SU-DHL-6 (cell line): ENCODE data around the gene NUDT8.

Experiments used
- H2AFZ ChIP-seq: fragments of 200-600 bp; sonication (generic); 2 replicates; pipeline ENCODE4 v1.6.1; 2014; ENCODE audit warnings: low read depth, mild to moderate bottlenecking, moderate library complexity, mixed read lengths, antibody characterized with exemption, low read length; ENCODE audit not compliant: severe bottlenecking
- H3F3A ChIP-seq: fragments of 200-600 bp; shearing (Covaris generic); 2 replicates; pipeline ENCODE4 v1.6.0; 2016; ENCODE audit warnings: antibody characterized with exemption, mild to moderate bottlenecking; ENCODE audit not compliant: insufficient read depth
- H3K27ac ChIP-seq: fragments of 200-600 bp; sonication (generic); 2 replicates; pipeline ENCODE4 v1.5.1; 2016; ENCODE audit warnings: low read depth, mild to moderate bottlenecking, low read length, moderate library complexity, mixed read lengths
- H3K27me3 ChIP-seq: fragments of 200-600 bp; sonication (generic), shearing (Covaris generic); 2 replicates; pipeline ENCODE4 v1.6.0; 2014; ENCODE audit warnings: mild to moderate bottlenecking, low read length
- H3K36me3 ChIP-seq: fragments of 200-600 bp; sonication (generic); 2 replicates; pipeline ENCODE4 v1.6.1; 2014; ENCODE audit warnings: mild to moderate bottlenecking, low read length, mixed read lengths
- H3K4me2 ChIP-seq: fragments of 300-600, 200-600 bp; shearing (Covaris generic), sonication (generic); 2 replicates; pipeline ENCODE4 v1.6.0; 2014; ENCODE audit warnings: low read length, low read depth, mild to moderate bottlenecking; ENCODE audit not compliant: poor library complexity, severe bottlenecking
- H3K4me3 ChIP-seq: fragments of 200-600 bp; sonication (generic); 2 replicates; pipeline ENCODE4 v1.5.1; 2014; ENCODE audit warnings: antibody characterized with exemption, low read length, mild to moderate bottlenecking, mixed read lengths; ENCODE audit not compliant: insufficient read depth, poor library complexity, severe bottlenecking
- H3K79me2 ChIP-seq: fragments of 200-600 bp; sonication (generic); 2 replicates; pipeline ENCODE4 v1.6.1; 2014; ENCODE audit warnings: mild to moderate bottlenecking, low read length, moderate library complexity; ENCODE audit not compliant: insufficient read depth
- H3K9ac ChIP-seq: fragments of 200-600 bp; sonication (generic); 2 replicates; pipeline ENCODE4 v1.7.0; 2014; ENCODE audit warnings: mild to moderate bottlenecking, low read length
- H3K9me2 ChIP-seq: fragments of 200-600 bp; sonication (generic); replicated peaks from 2 replicates; pipeline ENCODE4 v1.6.1; 2014; ENCODE audit warnings: low read length; ENCODE audit not compliant: insufficient read depth
- H3K9me3 ChIP-seq: fragments of 200-600 bp; sonication (generic); 2 replicates; pipeline ENCODE4 v1.6.1; 2014; ENCODE audit warnings: low read length, mixed read lengths; ENCODE audit not compliant: insufficient read depth
- H4K20me1 ChIP-seq: fragments of 200-600 bp; sonication (generic); 2 replicates; pipeline ENCODE4 v1.6.1; 2014; ENCODE audit warnings: low read depth, mild to moderate bottlenecking, antibody characterized with exemption, low read length, moderate library complexity, mixed read lengths
- CTCF ChIP-seq: fragments of 200-600 bp; sonication (generic); IDR thresholded peaks from one replicate; pipeline ENCODE4 v1.5.1; 2017; ENCODE audit warnings: antibody characterized with exemption, mild to moderate bottlenecking, low read length, moderate library complexity; ENCODE audit not compliant: insufficient read depth, poor library complexity, severe bottlenecking
- EZH2phosphoT487 ChIP-seq: fragments of 200-600 bp; sonication (generic), shearing (Covaris generic); conservative IDR thresholded peaks from 2 replicates; pipeline ENCODE4 v1.6.1; 2018; ENCODE audit warnings: mild to moderate bottlenecking, antibody characterized with exemption, low read length, moderate library complexity, mixed read lengths

Gene NUDT8

GRCh38 chr11:67648796-67649613 is 19.3 kb upstream of the NUDT8 start:
- Histone ChIP-seq H3F3A (peaks cover 57% of the 10 kb centered on the region), H3K27ac (peak overlapping the region; percentile 97), H2AFZ (no peak overlapping the region), H3K9ac (peak overlapping the region; percentile 59), H3K9me2 (no peaks in the 10 kb centered on the region), H3K79me2 (no peaks in the 10 kb centered on the region), H3K4me2 (peak overlapping the region; percentile 61), H3K4me3 (peak overlapping the region; percentile 1), H3K27me3 (no peaks in the 10 kb centered on the region), H3K9me3 (peaks cover 9% of the 10 kb centered on the region; the same call in 1 of the 2 replicates), H4K20me1 (no peaks in the 10 kb centered on the region), H3K36me3 (no peaks in the 10 kb centered on the region)
- TF ChIP-seq CTCF, result no peak
- TF ChIP-seq EZH2phosphoT487, result no peak

GRCh38 chr11:67648140-67648795 is 18.5 kb upstream of the NUDT8 start:
- no peaks in the 10 kb centered on the region for H3K9me2 ChIP-seq
- peaks cover 10% of the 10 kb centered on the region; the same call in 1 of the 2 replicates for H3K9me3 ChIP-seq
- no peaks in the 10 kb centered on the region for H3K27me3 ChIP-seq
- no peaks in the 10 kb centered on the region for H4K20me1 ChIP-seq
- H2AFZ ChIP-seq, result no peak overlapping the region
- H3F3A ChIP-seq, result peaks cover 57% of the 10 kb centered on the region
- H3K79me2 ChIP-seq, result no peaks in the 10 kb centered on the region
- TF ChIP-seq EZH2phosphoT487, result no peak
- peak; percentile 70 for TF ChIP-seq CTCF
- peak overlapping the region; percentile 97 for H3K27ac ChIP-seq
- no peak overlapping the region for H3K4me3 ChIP-seq
- H3K36me3 ChIP-seq, result no peaks in the 10 kb centered on the region
- H3K9ac ChIP-seq, result peak overlapping the region; percentile 59
- peak overlapping the region; percentile 61 for H3K4me2 ChIP-seq

GRCh38 chr11:67647471-67647870 is 17.7 kb upstream of the NUDT8 start:
- Histone ChIP-seq H3K27ac (peak overlapping the region; percentile 97), H3K36me3 (no peaks in the 10 kb centered on the region), H3K4me2 (peak overlapping the region; percentile 61), H4K20me1 (no peaks in the 10 kb centered on the region), H2AFZ (no peak overlapping the region), H3K79me2 (no peaks in the 10 kb centered on the region), H3K4me3 (no peak overlapping the region), H3K9me3 (peaks cover 10% of the 10 kb centered on the region; the same call in 1 of the 2 replicates), H3F3A (peaks cover 49% of the 10 kb centered on the region), H3K9ac (peak overlapping the region; percentile 59), H3K27me3 (no peaks in the 10 kb centered on the region), H3K9me2 (no peaks in the 10 kb centered on the region)
- TF ChIP-seq CTCF, result no peak
- TF ChIP-seq EZH2phosphoT487, result no peak
